ENCODE results near the gene FARP1.

The FARP1 gene

GRCh38 chr13:98475522-98475921 lies 332.6 kb downstream of the FARP1 start:
- DNase-seq, result no peak

- no peak for DNase-seq
Measured at GRCh38 chr13:98476106-98476505, 333.2 kb downstream of the FARP1 start.

- DNase-seq, result no peak
Measured at GRCh38 chr13:98476538-98476966, 333.7 kb downstream of the FARP1 start.

GRCh38 chr13:98478189-98479129 lies 335.6 kb downstream of the FARP1 start:
- DNase-seq, result no peak

- DNase-seq, result no peak
Measured at GRCh38 chr13:98479496-98480003, 336.7 kb downstream of the FARP1 start.

GRCh38 chr13:98480915-98481877 lies 338.3 kb downstream of the FARP1 start:
- no peak for DNase-seq

- peak; percentile 81 for DNase-seq
Measured at GRCh38 chr13:98482476-98483444, 339.9 kb downstream of the FARP1 start.

- DNase-seq, result peak; percentile 74
Measured at GRCh38 chr13:98483601-98484288, 340.9 kb downstream of the FARP1 start.

- peak; percentile 99 for DNase-seq
Measured at GRCh38 chr13:98484289-98485219, 341.7 kb downstream of the FARP1 start.

- no peak for DNase-seq
Measured at GRCh38 chr13:98485561-98485960, 342.7 kb downstream of the FARP1 start.

GRCh38 chr13:98486412-98486811 lies 343.5 kb downstream of the FARP1 start:
- DNase-seq, result no peak

GRCh38 chr13:98487016-98487415 lies 344.1 kb downstream of the FARP1 start:
- DNase-seq, result no peak

- no peak for DNase-seq
Measured at GRCh38 chr13:98487522-98487921, 344.6 kb downstream of the FARP1 start.

GRCh38 chr13:98488736-98489135 lies 345.8 kb downstream of the FARP1 start:
- no peak for DNase-seq

- no peak for DNase-seq
Measured at GRCh38 chr13:98489446-98490194, 346.7 kb downstream of the FARP1 start.

- no peak for DNase-seq
Measured at GRCh38 chr13:98490195-98490836, 347.4 kb downstream of the FARP1 start.

- no peak for DNase-seq
Measured at GRCh38 chr13:98490866-98491265, 348.0 kb downstream of the FARP1 start.

GRCh38 chr13:98492335-98493041 lies 349.6 kb downstream of the FARP1 start:
- no peak for DNase-seq

Data from DMS79 (cell line).